ENCODE results near the gene NCCRP1.

- TF ChIP-seq, protein P1, sequence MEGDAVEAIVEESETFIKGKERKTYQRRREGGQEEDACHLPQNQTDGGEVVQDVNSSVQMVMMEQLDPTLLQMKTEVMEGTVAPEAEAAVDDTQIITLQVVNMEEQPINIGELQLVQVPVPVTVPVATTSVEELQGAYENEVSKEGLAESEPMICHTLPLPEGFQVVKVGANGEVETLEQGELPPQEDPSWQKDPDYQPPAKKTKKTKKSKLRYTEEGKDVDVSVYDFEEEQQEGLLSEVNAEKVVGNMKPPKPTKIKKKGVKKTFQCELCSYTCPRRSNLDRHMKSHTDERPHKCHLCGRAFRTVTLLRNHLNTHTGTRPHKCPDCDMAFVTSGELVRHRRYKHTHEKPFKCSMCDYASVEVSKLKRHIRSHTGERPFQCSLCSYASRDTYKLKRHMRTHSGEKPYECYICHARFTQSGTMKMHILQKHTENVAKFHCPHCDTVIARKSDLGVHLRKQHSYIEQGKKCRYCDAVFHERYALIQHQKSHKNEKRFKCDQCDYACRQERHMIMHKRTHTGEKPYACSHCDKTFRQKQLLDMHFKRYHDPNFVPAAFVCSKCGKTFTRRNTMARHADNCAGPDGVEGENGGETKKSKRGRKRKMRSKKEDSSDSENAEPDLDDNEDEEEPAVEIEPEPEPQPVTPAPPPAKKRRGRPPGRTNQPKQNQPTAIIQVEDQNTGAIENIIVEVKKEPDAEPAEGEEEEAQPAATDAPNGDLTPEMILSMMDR (conservative IDR thresholded peaks at IDR 0.05 in 1 of 2, IDR thresholded peaks at IDR 0.05 in 1 of 2; ENCODE audit: low read depth in 1 of 2, low read length in 2 of 2), result no peak
- no peak for TF ChIP-seq EZH2 (IDR thresholded peaks at IDR 0.05; ENCODE audit: low read length, missing control alignments)
Measured at GRCh38 chr19:39209196-39209595, 12.4 kb downstream of the NCCRP1 start.
